GM19023 (cell line): ENCODE measurements around the gene DOCK2.
A peak's percentile ranks its signal among the peaks of the same experiment; 100 is the strongest.

Experiments
- ATAC-seq: cut with Tn5 transposase; IDR thresholded peaks from one replicate; pipeline ENCODE4 v1.9.1; 2021; ENCODE audit warnings: mild to moderate bottlenecking, moderate library complexity; ENCODE audit not compliant: unreplicated experiment

Gene DOCK2

GRCh38 chr5:169889572-169889971 is 252.5 kb downstream of the DOCK2 start:
- ATAC-seq, result no peak

GRCh38 chr5:169893010-169893409 is 255.9 kb downstream of the DOCK2 start:
- ATAC-seq, result no peak

- ATAC-seq, result no peak
Measured at GRCh38 chr5:169893571-169893970, 256.5 kb downstream of the DOCK2 start.

GRCh38 chr5:169895926-169896325 is 258.9 kb downstream of the DOCK2 start:
- ATAC-seq, result no peak

- ATAC-seq, result no peak
Measured at GRCh38 chr5:169897481-169897880, 260.4 kb downstream of the DOCK2 start.

- peak; percentile 34 for ATAC-seq
Measured at GRCh38 chr5:169901896-169902295, 264.8 kb downstream of the DOCK2 start.

GRCh38 chr5:169904059-169904458 is 267.0 kb downstream of the DOCK2 start:
- no peak for ATAC-seq

GRCh38 chr5:169904508-169904907 is 267.4 kb downstream of the DOCK2 start:
- no peak for ATAC-seq

- ATAC-seq, result no peak
Measured at GRCh38 chr5:169905017-169905416, 267.9 kb downstream of the DOCK2 start.

- no peak for ATAC-seq
Measured at GRCh38 chr5:169906745-169907649, 269.9 kb downstream of the DOCK2 start.

- ATAC-seq, result no peak
Measured at GRCh38 chr5:169908864-169909263, 271.8 kb downstream of the DOCK2 start.

GRCh38 chr5:169909945-169910344 is 272.9 kb downstream of the DOCK2 start:
- ATAC-seq, result no peak

- no peak for ATAC-seq
Measured at GRCh38 chr5:169910393-169910792, 273.3 kb downstream of the DOCK2 start.

GRCh38 chr5:169911448-169912212 is 274.6 kb downstream of the DOCK2 start:
- ATAC-seq, result no peak

GRCh38 chr5:169913479-169913878 is 276.4 kb downstream of the DOCK2 start:
- ATAC-seq, result no peak

GRCh38 chr5:169914766-169915165 is 277.7 kb downstream of the DOCK2 start:
- ATAC-seq, result no peak

- no peak for ATAC-seq
Measured at GRCh38 chr5:169917500-169917899, 280.4 kb downstream of the DOCK2 start.

GRCh38 chr5:169918228-169918627 is 281.2 kb downstream of the DOCK2 start:
- ATAC-seq, result no peak

- ATAC-seq, result no peak
Measured at GRCh38 chr5:169920474-169920873, 283.4 kb downstream of the DOCK2 start.

- ATAC-seq, result no peak
Measured at GRCh38 chr5:169921384-169921783, 284.3 kb downstream of the DOCK2 start.

- no peak for ATAC-seq
Measured at GRCh38 chr5:169921949-169922348, 284.9 kb downstream of the DOCK2 start.

GRCh38 chr5:169922474-169922873 is 285.4 kb downstream of the DOCK2 start:
- ATAC-seq, result no peak
